HEK293 (cell line): ENCODE data around the gene CRYBA1.

Experiments used
- BCL11B ChIP-seq: fragments of 450-650 bp; formaldehyde crosslinking; IDR thresholded peaks from 2 replicates; pipeline ENCODE4 v1.5.1; 2016; ENCODE audit warnings: low read depth, missing biosample characterization, missing genetic modification characterization
- GLI4 ChIP-seq: fragments of 450-650 bp; formaldehyde crosslinking; IDR thresholded peaks from 2 replicates; pipeline ENCODE4 v1.5.1; 2016; ENCODE audit warnings: missing biosample characterization, missing genetic modification characterization
- GLIS1 ChIP-seq: fragments of 450-650 bp; formaldehyde crosslinking; IDR thresholded peaks from 2 replicates; pipeline ENCODE4 v1.5.1; 2016; ENCODE audit warnings: missing biosample characterization, missing genetic modification characterization
- MEIS1 ChIP-seq: sonication (generic); formaldehyde crosslinking; IDR thresholded peaks from 2 replicates; pipeline ENCODE4 v1.8.1; 2022; ENCODE audit warnings: missing genetic modification reagents, mild to moderate bottlenecking, borderline replicate concordance
- MZF1 ChIP-seq: fragments of 450-650 bp; formaldehyde crosslinking; IDR thresholded peaks from 2 replicates; pipeline ENCODE4 v1.5.1; 2017; ENCODE audit warnings: missing biosample characterization, missing genetic modification characterization, borderline replicate concordance
- PATZ1 ChIP-seq: fragments of 450-650 bp; formaldehyde crosslinking; IDR thresholded peaks from 2 replicates; pipeline ENCODE4 v1.5.1; 2016; ENCODE audit warnings: missing biosample characterization, missing genetic modification characterization
- PRDM1 ChIP-seq: fragments of 450-650 bp; formaldehyde crosslinking; IDR thresholded peaks from 2 replicates; pipeline ENCODE4; 2016; ENCODE audit warnings: missing biosample characterization, missing genetic modification characterization
- RBAK ChIP-seq: fragments of 450-650 bp; formaldehyde crosslinking; IDR thresholded peaks from 2 replicates; pipeline ENCODE4 v1.5.1; 2016; ENCODE audit warnings: missing biosample characterization, missing genetic modification characterization
- SETDB1 ChIP-seq: IDR thresholded peaks from one replicate; pipeline ENCODE4 v1.6.1; 2017; ENCODE audit warnings: mild to moderate bottlenecking, low read length, moderate library complexity, mixed read lengths; ENCODE audit not compliant: insufficient read length
- TCF7L2 ChIP-seq: IDR thresholded peaks from 2 replicates; pipeline ENCODE4 v1.6.1; 2011; ENCODE audit warnings: low read depth, mild to moderate bottlenecking, inconsistent platforms, low read length, moderate library complexity, borderline replicate concordance
- YY1 ChIP-seq: fragments of 450-650 bp; formaldehyde crosslinking; IDR thresholded peaks from 2 replicates; pipeline ENCODE4 v1.5.1; 2018; ENCODE audit warnings: missing biosample characterization, missing genetic modification characterization
- ZBTB17 ChIP-seq: fragments of 450-650 bp; formaldehyde crosslinking; IDR thresholded peaks from 2 replicates; pipeline ENCODE4 v1.5.1; 2016; ENCODE audit warnings: missing biosample characterization, missing genetic modification characterization
- ZBTB21 ChIP-seq: fragments of 450-650 bp; formaldehyde crosslinking; IDR thresholded peaks from 2 replicates; pipeline ENCODE4 v1.5.1; 2017; ENCODE audit warnings: missing biosample characterization, missing genetic modification characterization
- ZBTB8A ChIP-seq: fragments of 450-650 bp; formaldehyde crosslinking; IDR thresholded peaks from 2 replicates; pipeline ENCODE4 v1.5.1; 2016; ENCODE audit warnings: missing biosample characterization, missing genetic modification characterization
- ZIC2 ChIP-seq: fragments of 450-650 bp; formaldehyde crosslinking; IDR thresholded peaks from 2 replicates; pipeline ENCODE4 v1.5.1; 2016; ENCODE audit warnings: missing biosample characterization, missing genetic modification characterization
- ZNF132 ChIP-seq: fragments of 450-650 bp; formaldehyde crosslinking; IDR thresholded peaks from 2 replicates; pipeline ENCODE4 v1.5.1; 2017; ENCODE audit warnings: missing biosample characterization, missing genetic modification characterization, borderline replicate concordance
- ZNF133 ChIP-seq: fragments of 450-650 bp; formaldehyde crosslinking; IDR thresholded peaks from 2 replicates; pipeline ENCODE4 v1.5.1; 2016; ENCODE audit warnings: missing biosample characterization, missing genetic modification characterization
- ZNF140 ChIP-seq: fragments of 450-650 bp; formaldehyde crosslinking; IDR thresholded peaks from 2 replicates; pipeline ENCODE4 v1.5.1; 2016; ENCODE audit warnings: missing biosample characterization, missing genetic modification characterization
- ZNF19 ChIP-seq: fragments of 450-650 bp; formaldehyde crosslinking; IDR thresholded peaks from 2 replicates; pipeline ENCODE4; 2016; ENCODE audit warnings: missing biosample characterization, missing genetic modification characterization, low read depth
- ZNF211 ChIP-seq: fragments of 450-650 bp; formaldehyde crosslinking; IDR thresholded peaks from 2 replicates; pipeline ENCODE4 v1.5.1; 2016; ENCODE audit warnings: low read depth, missing biosample characterization, missing genetic modification characterization
- ZNF223 ChIP-seq: fragments of 450-650 bp; formaldehyde crosslinking; IDR thresholded peaks from 2 replicates; pipeline ENCODE4 v1.5.1; 2016; ENCODE audit warnings: missing biosample characterization, missing genetic modification characterization
- ZNF239 ChIP-seq: fragments of 450-650 bp; formaldehyde crosslinking; IDR thresholded peaks from 2 replicates; pipeline ENCODE4 v1.5.1; 2016; ENCODE audit warnings: missing biosample characterization, missing genetic modification characterization
- ZNF354C ChIP-seq: fragments of 450-650 bp; formaldehyde crosslinking; IDR thresholded peaks from 2 replicates; pipeline ENCODE4 v1.5.1; 2016; ENCODE audit warnings: missing biosample characterization, missing genetic modification characterization, low read depth, borderline replicate concordance
- ZNF701 ChIP-seq: fragments of 450-650 bp; formaldehyde crosslinking; IDR thresholded peaks from 2 replicates; pipeline ENCODE4 v1.5.1; 2016; ENCODE audit warnings: missing biosample characterization, missing genetic modification characterization
- TF ChIP-seq, protein P1 (sequence below): fragments of 450-650 bp; formaldehyde crosslinking; IDR thresholded peaks from 2 replicates; pipeline ENCODE4 v1.5.1; 2017; ENCODE audit warnings: missing biosample characterization, missing genetic modification characterization
- TF ChIP-seq, protein P2 (sequence below): fragments of 450-650 bp; formaldehyde crosslinking; IDR thresholded peaks from 2 replicates; pipeline ENCODE4 v1.5.1; 2016; ENCODE audit warnings: missing biosample characterization, missing genetic modification characterization
- TF ChIP-seq, protein P3 (sequence below): fragments of 450-650 bp; formaldehyde crosslinking; IDR thresholded peaks from 2 replicates; pipeline ENCODE4 v1.5.1; 2016; ENCODE audit warnings: missing biosample characterization, missing genetic modification characterization
- TF ChIP-seq, protein P4 (sequence below): fragments of 450-650 bp; formaldehyde crosslinking; IDR thresholded peaks from 2 replicates; pipeline ENCODE4 v1.5.1; 2016; ENCODE audit warnings: missing biosample characterization, missing genetic modification characterization, low read depth
- TF ChIP-seq, protein P5 (sequence below): fragments of 450-650 bp; formaldehyde crosslinking; IDR thresholded peaks from 2 replicates; pipeline ENCODE4 v1.5.1; 2017; ENCODE audit warnings: missing biosample characterization, missing genetic modification characterization

Gene CRYBA1

GRCh38 chr17:29240968-29241963 lies 5.4 kb upstream of the CRYBA1 start (continued):
- TF ChIP-seq PATZ1 (tag by site-specific recombination) (peak; percentile 40; the same call in 1 of the 2 replicates), MEIS1 (CRISPR knock-in tag) (no peak), ZNF133 (no peak), TCF7L2 (no peak), ZNF354C (no peak), RBAK (tag by site-specific recombination) (no peak), ZNF132 (tag by site-specific recombination) (no peak), ZBTB21 (0 out of 2 replicates have a peak, but pooled peaks have one; percentile 15), ZNF211 (tag by site-specific recombination) (no peak), ZNF223 (no peak), ZNF239 (tag by site-specific recombination) (no peak), GLIS1 (tag by site-specific recombination) (peak; percentile 36; the same call in 1 of the 2 replicates), GLI4 (tag by site-specific recombination) (no peak), ZNF19 (tag by site-specific recombination) (no peak), ZBTB8A (tag by site-specific recombination) (no peak), YY1 (tag by site-specific recombination) (no peak), MZF1 (tag by site-specific recombination) (no peak), ZNF140 (tag by site-specific recombination) (no peak), PRDM1 (tag by site-specific recombination) (peak; percentile 39; the same call in 1 of the 2 replicates), ZNF701 (tag by site-specific recombination) (no peak), BCL11B (tag by site-specific recombination) (no peak), ZBTB17 (peak; percentile 89), SETDB1 (no peak), ZIC2 (peak; percentile 47)
- TF ChIP-seq, protein P1, sequence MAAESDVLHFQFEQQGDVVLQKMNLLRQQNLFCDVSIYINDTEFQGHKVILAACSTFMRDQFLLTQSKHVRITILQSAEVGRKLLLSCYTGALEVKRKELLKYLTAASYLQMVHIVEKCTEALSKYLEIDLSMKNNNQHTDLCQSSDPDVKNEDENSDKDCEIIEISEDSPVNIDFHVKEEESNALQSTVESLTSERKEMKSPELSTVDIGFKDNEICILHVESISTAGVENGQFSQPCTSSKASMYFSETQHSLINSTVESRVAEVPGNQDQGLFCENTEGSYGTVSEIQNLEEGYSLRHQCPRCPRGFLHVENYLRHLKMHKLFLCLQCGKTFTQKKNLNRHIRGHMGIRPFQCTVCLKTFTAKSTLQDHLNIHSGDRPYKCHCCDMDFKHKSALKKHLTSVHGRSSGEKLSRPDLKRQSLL (tag by site-specific recombination): no peak
- TF ChIP-seq, protein P2, sequence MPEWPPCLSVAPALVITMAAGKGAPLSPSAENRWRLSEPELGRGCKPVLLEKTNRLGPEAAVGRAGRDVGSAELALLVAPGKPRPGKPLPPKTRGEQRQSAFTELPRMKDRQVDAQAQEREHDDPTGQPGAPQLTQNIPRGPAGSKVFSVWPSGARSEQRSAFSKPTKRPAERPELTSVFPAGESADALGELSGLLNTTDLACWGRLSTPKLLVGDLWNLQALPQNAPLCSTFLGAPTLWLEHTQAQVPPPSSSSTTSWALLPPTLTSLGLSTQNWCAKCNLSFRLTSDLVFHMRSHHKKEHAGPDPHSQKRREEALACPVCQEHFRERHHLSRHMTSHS (tag by site-specific recombination): no peak
- TF ChIP-seq, protein P3, sequence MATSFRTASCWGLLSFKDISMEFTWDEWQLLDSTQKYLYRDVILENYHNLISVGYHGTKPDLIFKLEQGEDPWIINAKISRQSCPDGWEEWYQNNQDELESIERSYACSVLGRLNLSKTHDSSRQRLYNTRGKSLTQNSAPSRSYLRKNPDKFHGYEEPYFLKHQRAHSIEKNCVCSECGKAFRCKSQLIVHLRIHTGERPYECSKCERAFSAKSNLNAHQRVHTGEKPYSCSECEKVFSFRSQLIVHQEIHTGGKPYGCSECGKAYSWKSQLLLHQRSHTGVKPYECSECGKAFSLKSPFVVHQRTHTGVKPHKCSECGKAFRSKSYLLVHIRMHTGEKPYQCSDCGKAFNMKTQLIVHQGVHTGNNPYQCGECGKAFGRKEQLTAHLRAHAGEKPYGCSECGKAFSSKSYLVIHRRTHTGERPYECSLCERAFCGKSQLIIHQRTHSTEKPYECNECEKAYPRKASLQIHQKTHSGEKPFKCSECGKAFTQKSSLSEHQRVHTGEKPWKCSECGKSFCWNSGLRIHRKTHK (tag by site-specific recombination): no peak
- TF ChIP-seq, protein P4, sequence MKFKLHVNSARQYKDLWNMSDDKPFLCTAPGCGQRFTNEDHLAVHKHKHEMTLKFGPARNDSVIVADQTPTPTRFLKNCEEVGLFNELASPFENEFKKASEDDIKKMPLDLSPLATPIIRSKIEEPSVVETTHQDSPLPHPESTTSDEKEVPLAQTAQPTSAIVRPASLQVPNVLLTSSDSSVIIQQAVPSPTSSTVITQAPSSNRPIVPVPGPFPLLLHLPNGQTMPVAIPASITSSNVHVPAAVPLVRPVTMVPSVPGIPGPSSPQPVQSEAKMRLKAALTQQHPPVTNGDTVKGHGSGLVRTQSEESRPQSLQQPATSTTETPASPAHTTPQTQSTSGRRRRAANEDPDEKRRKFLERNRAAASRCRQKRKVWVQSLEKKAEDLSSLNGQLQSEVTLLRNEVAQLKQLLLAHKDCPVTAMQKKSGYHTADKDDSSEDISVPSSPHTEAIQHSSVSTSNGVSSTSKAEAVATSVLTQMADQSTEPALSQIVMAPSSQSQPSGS (tag by site-specific recombination): no peak
- TF ChIP-seq, protein P5, sequence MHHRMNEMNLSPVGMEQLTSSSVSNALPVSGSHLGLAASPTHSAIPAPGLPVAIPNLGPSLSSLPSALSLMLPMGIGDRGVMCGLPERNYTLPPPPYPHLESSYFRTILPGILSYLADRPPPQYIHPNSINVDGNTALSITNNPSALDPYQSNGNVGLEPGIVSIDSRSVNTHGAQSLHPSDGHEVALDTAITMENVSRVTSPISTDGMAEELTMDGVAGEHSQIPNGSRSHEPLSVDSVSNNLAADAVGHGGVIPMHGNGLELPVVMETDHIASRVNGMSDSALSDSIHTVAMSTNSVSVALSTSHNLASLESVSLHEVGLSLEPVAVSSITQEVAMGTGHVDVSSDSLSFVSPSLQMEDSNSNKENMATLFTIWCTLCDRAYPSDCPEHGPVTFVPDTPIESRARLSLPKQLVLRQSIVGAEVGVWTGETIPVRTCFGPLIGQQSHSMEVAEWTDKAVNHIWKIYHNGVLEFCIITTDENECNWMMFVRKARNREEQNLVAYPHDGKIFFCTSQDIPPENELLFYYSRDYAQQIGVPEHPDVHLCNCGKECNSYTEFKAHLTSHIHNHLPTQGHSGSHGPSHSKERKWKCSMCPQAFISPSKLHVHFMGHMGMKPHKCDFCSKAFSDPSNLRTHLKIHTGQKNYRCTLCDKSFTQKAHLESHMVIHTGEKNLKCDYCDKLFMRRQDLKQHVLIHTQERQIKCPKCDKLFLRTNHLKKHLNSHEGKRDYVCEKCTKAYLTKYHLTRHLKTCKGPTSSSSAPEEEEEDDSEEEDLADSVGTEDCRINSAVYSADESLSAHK (tag by site-specific recombination): no peak
- TF ChIP-seq, all 188 proteins: peak for 9
